Upper lobe of left lung (tissue), 4 donors: Measurements from ENCODE around the gene CD300LG.

Source experiments
- EP300 ChIP-seq, 4 donors: sonication (generic); formaldehyde crosslinking; IDR thresholded peaks; one replicate each; pipeline ENCODE4 v1.5.1; 2017; ENCODE audit warnings: antibody characterized with exemption in 4 of 4, control low read depth in 2 of 4
- TF ChIP-seq, protein P1 (sequence below), 6 experiments: fragments of 450-650 bp in 4 of 6; fragments of 200-600 bp in 2 of 6; sonication (generic) in 2 of 6; IDR thresholded peaks; one replicate each; pipeline ENCODE4 v1.5.1; 2016 to 2019; ENCODE audit warnings: antibody characterized with exemption in 6 of 6

DNA sequence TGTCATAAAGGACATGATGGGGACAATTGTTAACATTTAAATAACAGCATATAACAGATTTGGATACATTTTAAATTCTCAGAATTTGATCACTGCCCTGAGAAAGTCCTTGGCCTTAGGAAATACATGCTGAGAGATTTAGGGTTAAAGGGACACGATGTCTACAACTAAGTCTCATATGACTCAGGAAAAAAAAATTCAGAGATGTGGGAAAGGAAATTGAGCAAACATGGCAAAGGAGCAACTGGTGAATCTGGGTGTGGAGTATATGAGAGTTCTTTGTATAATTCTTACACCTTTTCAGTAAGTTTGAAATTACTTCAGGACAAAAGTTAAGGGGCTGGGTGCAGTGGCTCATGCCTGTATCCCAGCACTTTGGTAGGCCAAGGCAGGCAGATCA is 32.3 kb upstream of the CD300LG start:
- TF ChIP-seq, protein P1, sequence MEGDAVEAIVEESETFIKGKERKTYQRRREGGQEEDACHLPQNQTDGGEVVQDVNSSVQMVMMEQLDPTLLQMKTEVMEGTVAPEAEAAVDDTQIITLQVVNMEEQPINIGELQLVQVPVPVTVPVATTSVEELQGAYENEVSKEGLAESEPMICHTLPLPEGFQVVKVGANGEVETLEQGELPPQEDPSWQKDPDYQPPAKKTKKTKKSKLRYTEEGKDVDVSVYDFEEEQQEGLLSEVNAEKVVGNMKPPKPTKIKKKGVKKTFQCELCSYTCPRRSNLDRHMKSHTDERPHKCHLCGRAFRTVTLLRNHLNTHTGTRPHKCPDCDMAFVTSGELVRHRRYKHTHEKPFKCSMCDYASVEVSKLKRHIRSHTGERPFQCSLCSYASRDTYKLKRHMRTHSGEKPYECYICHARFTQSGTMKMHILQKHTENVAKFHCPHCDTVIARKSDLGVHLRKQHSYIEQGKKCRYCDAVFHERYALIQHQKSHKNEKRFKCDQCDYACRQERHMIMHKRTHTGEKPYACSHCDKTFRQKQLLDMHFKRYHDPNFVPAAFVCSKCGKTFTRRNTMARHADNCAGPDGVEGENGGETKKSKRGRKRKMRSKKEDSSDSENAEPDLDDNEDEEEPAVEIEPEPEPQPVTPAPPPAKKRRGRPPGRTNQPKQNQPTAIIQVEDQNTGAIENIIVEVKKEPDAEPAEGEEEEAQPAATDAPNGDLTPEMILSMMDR (IDR thresholded peaks at IDR 0.05): no peak
- TF ChIP-seq EP300 (IDR thresholded peaks at IDR 0.05): no peak
